Heart left ventricle (tissue), 16 donors: Measurements from ENCODE around the gene MAGI1. TPM values are rescaled to one million over a fixed set of nuclear protein-coding genes. Genes with fewer than 3 reads are reported as not detected.

Source experiments
- ATAC-seq, 4 donors: fragments of 200-7000 bp; cut with Tn5 transposase; one replicate each; pipeline ENCODE4 v1.9.1; 2020 to 2022; ENCODE audit warnings: moderate library complexity in 4 of 4, mild to moderate bottlenecking in 3 of 4, moderate number of reproducible peaks in 1 of 4
- DNase-seq, 5 donors: peaks; one replicate each; pipeline ENCODE4 v3.0.0-alpha.2; 2020
- H3K27ac ChIP-seq, 12 donors: fragments of 200-600 bp; sonication (generic) in 4 of 12; one replicate each; pipeline versions ENCODE4 v1.5.0 to v1.8.0; 2016 to 2022; ENCODE audit warnings: mild to moderate bottlenecking in 2 of 12
- H3K27me3 ChIP-seq, 9 donors: fragments of 200-600 bp; sonication (generic) in 2 of 9; one replicate each; pipeline versions ENCODE4 v1.5.1 to v1.8.0; 2016 to 2022; ENCODE audit warnings: mild to moderate bottlenecking in 3 of 9
- H3K36me3 ChIP-seq, 9 donors: fragments of 200-600 bp; sonication (generic) in 2 of 9; one replicate each; pipeline versions ENCODE4 v1.5.0 to v1.8.0; 2018 to 2022; ENCODE audit warnings: mild to moderate bottlenecking in 2 of 9
- H3K4me1 ChIP-seq, 12 donors: fragments of 200-600 bp; sonication (generic) in 4 of 12; one replicate each; pipeline versions ENCODE4 v1.5.0 to v1.8.0; 2016 to 2022; ENCODE audit warnings: mild to moderate bottlenecking in 3 of 12
- H3K4me3 ChIP-seq, 12 donors: fragments of 200-600 bp; sonication (generic) in 4 of 12; one replicate each; pipeline versions ENCODE4 v1.5.0 to v1.8.0; 2017 to 2022; ENCODE audit warnings: mild to moderate bottlenecking in 9 of 12, moderate library complexity in 4 of 12
- H3K9me3 ChIP-seq, 12 donors: fragments of 200-600 bp; sonication (generic) in 4 of 12; one replicate each; pipeline versions ENCODE4 v1.5.0 to v1.8.0; 2016 to 2022; ENCODE audit warnings: mild to moderate bottlenecking in 1 of 12
- POLR2A ChIP-seq, 2 donors: fragments of 450-650 bp; IDR thresholded peaks; one replicate each; pipeline ENCODE4 v1.6.1; 2017; ENCODE audit warnings: antibody characterized with exemption in 2 of 2, mild to moderate bottlenecking in 2 of 2, moderate library complexity in 2 of 2
- WGBS, 4 donors: extraction: QIAGEN DNeasy Blood & Tissue Kit in 2 of 4; methylation state at CpG; one replicate each; pipeline versions ENCODE4 v1.1.5 to v1.1.7; 2013 to 2018; 5-methylcytosine and 5-hydroxymethylcytosine counted together
- intact Hi-C, 10 donors: fragments of 100-400 bp; cut with DNase I; formaldehyde crosslinking; loops; one replicate each; pipeline versions ENCODE4 v1.11.1 to v1.14.2; 2022
- polyA plus RNA-seq, 2 donors: library from polyadenylated mRNA; stranded (reverse); fragments of 200-250 nt; gene quantifications; one replicate each; pipeline ENCODE4 v1.2.3, GENCODE V29; 2013
- total RNA-seq, 9 donors: library from RNA; depleted of rRNA in 2 of 9; stranded (reverse); fragments of >200 nt in 2 of 9; fragmentation: NEBNext Ultra II Directional in 3 of 9; extraction: Animal tissue kit (Norgen Biotek cat#: 25700) in 3 of 9; gene quantifications; one replicate each; pipeline versions ENCODE4 v1.1.0 to v1.2.4, GENCODE V29; 2016 to 2023
- TF ChIP-seq, protein P1 (sequence below), 12 donors: fragments of 200-600 bp; sonication (generic) in 4 of 12; IDR thresholded peaks; one replicate each; pipeline versions ENCODE4 v1.5.0 to v1.8.0; 2018 to 2022; ENCODE audit warnings: antibody characterized with exemption in 12 of 12, mild to moderate bottlenecking in 5 of 12
- donor health status: ischemic (EF 13 %, LVEDD 7.1; RV severe dilation, severe dysfunction).
- donor health status: healthy with polysubstance abuse.
- donor health status: DM: no; HTN: yes; CAD: no.
- donor health status: DM: no; HTN: no; CAD: no.
- donor health status: ischemic (EF 25% LVEDD 6.9; RV normal size, moderate dysfunction).
- donor health status: ischemic (EF 25% LVEDD 5.7; RV mildly dilated, moderate dysfunction).
- donor health status: healthy.
- donor health status: DM: yes; HTN: yes; CAD: no.
- donor health status: ischemic (EF 35%, LVEDD 5.7; RV mildly dilated, moderate dysfunction).
- donor health status: nonischemic (EF 11% LVEDD 7.7; RV severe dilation, severe dysfunction).
- donor health status: DM: yes; HTN: yes; CAD: no.
- donor health status: PGD.
- donor health status: ischemic (EF 29% LVEDD 5.4; RV normal size, mild dysfunction).
- donor health status: nonischemic (EF 23%, LVEDD 6.1; RV moderate dilation, normal function).

The MAGI1 gene
- total and polyA plus RNA-seq, 11 donors: 18.5 to 52.1 (median 31.4) TPM

DNA sequence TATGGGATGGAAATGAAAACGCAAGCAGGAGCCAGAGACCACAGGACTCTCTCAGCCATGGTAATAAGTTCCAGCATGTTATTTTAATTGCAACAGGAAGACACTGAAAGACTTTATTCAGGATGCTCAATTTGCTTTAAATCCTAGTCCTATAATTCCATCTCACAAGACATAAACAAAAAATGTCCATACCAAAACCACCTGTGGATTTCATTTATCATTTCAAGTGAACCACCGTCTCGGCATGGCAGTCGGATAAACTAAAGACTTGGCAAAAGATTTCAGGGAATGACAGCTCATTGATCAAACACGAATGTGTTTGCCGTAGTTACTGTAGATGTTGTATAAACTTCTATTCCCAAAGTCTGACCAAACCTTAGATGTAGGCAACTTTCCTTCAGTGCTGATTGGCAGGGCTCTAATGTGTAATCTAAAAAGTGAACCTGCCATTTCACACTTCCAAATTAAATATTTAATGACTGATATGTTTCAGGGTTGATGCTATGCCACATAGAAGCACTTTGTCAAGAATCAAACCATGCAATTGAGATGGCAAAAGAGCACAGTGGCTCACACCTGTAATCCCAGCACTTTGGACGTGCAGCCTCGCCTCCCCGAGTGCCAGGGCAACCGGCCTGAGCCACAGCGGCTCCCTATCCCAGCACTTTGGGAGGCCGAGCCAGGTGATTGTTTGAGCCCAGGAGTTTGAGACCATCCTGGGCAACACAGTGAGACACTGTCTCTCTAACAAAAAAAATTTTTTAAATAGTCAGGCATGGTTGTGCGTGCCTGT, 331.7 kb downstream of the MAGI1 start:
- H3K4me3 ChIP-seq: no peak overlapping the region
- no peak for TF ChIP-seq POLR2A (IDR thresholded peaks at IDR 0.05)
- TF ChIP-seq, protein P1, sequence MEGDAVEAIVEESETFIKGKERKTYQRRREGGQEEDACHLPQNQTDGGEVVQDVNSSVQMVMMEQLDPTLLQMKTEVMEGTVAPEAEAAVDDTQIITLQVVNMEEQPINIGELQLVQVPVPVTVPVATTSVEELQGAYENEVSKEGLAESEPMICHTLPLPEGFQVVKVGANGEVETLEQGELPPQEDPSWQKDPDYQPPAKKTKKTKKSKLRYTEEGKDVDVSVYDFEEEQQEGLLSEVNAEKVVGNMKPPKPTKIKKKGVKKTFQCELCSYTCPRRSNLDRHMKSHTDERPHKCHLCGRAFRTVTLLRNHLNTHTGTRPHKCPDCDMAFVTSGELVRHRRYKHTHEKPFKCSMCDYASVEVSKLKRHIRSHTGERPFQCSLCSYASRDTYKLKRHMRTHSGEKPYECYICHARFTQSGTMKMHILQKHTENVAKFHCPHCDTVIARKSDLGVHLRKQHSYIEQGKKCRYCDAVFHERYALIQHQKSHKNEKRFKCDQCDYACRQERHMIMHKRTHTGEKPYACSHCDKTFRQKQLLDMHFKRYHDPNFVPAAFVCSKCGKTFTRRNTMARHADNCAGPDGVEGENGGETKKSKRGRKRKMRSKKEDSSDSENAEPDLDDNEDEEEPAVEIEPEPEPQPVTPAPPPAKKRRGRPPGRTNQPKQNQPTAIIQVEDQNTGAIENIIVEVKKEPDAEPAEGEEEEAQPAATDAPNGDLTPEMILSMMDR (IDR thresholded peaks at IDR 0.05): no peak
- no peaks in the 10 kb centered on the region for H3K27me3 ChIP-seq
- no peak overlapping the region for H3K27ac ChIP-seq
- no peaks in the 10 kb centered on the region for H3K9me3 ChIP-seq
- intact Hi-C loops: no loop called here
- 88 to 95% (median 92%) methylated on average over 13 of the region's 13 CpGs for WGBS, 4 donors
- H3K36me3 ChIP-seq: no peaks in the 10 kb centered on the region
- no peak for DNase-seq
- peaks cover 0 to 8% (median 0%) of the 10 kb centered on the region in 12 donors for H3K4me1 ChIP-seq
- ATAC-seq: no peak

DNA sequence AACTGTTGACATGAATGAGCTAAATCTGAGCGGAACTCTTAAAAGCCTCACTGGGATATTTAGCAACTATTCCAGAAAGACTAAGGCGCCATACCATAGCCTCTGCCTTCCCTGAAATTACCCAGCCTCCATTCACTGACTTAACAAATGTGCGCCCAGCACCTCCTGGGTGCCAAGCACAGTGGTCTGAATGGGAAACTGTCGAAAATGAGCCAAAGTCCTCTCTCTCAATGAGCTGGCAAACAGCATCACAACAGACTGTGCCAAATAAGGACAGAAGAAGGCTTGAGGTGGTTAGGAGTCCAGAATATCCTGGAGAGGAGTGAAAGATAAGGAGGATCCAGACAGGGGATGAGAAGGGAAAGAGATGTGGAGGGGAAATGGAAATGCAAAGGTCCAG, 332.4 kb downstream of the MAGI1 start:
- ATAC-seq (no peak), DNase-seq (no peak)
- H3K4me3 ChIP-seq: no peak overlapping the region
- no peaks in the 10 kb centered on the region for H3K9me3 ChIP-seq
- intact Hi-C loops: no loop called here
- H3K27me3 ChIP-seq: no peaks in the 10 kb centered on the region
- H3K4me1 ChIP-seq: peaks cover 0 to 5% (median 0%) of the 10 kb centered on the region in 12 donors
- WGBS, 4 donors: 80 to 99% (median 96%) methylated on average over 4 of the region's 4 CpGs
- no peak for TF ChIP-seq POLR2A (IDR thresholded peaks at IDR 0.05)
- TF ChIP-seq, protein P1 (IDR thresholded peaks at IDR 0.05): no peak
- no peak overlapping the region for H3K27ac ChIP-seq
- no peaks in the 10 kb centered on the region for H3K36me3 ChIP-seq

DNA sequence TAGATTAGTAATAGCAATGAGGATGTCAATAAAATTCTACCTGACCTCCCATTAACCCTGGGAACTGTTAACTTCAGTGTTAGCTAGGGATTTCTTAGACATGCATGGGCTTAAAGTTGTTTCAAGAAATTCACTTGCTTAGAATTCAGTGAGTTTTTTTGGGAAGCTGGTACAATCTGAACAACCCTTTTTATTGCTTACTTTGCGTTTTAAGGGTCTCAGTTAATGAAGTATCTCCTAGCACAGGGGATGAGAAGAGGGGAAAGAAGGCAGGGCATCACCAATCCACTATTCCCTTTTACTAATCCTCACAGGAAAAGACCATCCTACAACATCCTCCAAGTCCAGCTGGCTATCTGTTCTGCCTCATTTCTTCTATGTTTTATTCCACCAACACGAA, 334.9 kb downstream of the MAGI1 start:
- Histone ChIP-seq H3K27ac (no peak overlapping the region), H3K27me3 (no peaks in the 10 kb centered on the region), H3K4me3 (no peak overlapping the region), H3K36me3 (no peaks in the 10 kb centered on the region), H3K9me3 (no peaks in the 10 kb centered on the region), H3K4me1 (peaks cover 0 to 5% (median 0%) of the 10 kb centered on the region in 12 donors)
- TF ChIP-seq, protein P1 (IDR thresholded peaks at IDR 0.05): no peak
- no peak for TF ChIP-seq POLR2A (IDR thresholded peaks at IDR 0.05)
- 87 to 90% (median 88%) methylated on average over 2 of the region's 2 CpGs for WGBS, 4 donors
- no peak for DNase-seq
- intact Hi-C loops: no loop called here
- ATAC-seq: no peak

DNA sequence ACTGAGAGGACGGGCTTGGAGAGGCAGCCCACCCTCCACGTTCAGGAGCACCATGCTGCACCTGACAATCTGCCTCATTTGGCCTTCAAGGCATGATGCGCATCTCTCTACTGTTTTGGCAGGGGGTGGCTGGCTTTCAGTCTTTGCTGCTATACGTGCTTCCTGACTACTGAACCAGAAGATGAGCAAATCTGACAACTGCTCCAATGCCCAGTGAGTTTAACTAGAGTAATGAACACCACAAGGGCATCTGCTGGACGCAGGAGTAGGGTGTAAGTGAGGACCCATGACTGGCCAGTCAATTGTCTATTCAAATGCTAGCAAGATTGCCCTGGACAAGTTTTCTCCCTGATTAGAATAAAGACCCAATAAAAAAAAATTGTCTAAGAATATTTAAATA, 335.7 kb downstream of the MAGI1 start:
- no peak for ATAC-seq
- no peaks in the 10 kb centered on the region for H3K36me3 ChIP-seq
- intact Hi-C loops: no loop called here
- peaks cover 0 to 5% (median 0%) of the 10 kb centered on the region in 12 donors for H3K4me1 ChIP-seq
- H3K27ac ChIP-seq: no peak overlapping the region
- no peaks in the 10 kb centered on the region for H3K27me3 ChIP-seq
- no peak overlapping the region for H3K4me3 ChIP-seq
- H3K9me3 ChIP-seq: no peaks in the 10 kb centered on the region
- WGBS, 4 donors: 92 to 97% (median 95%) methylated on average over 5 of the region's 5 CpGs
- no peak for TF ChIP-seq POLR2A (IDR thresholded peaks at IDR 0.05)
- TF ChIP-seq, protein P1 (IDR thresholded peaks at IDR 0.05): no peak
- no peak for DNase-seq
